GM18520 (cell line): ENCODE data around the gene TM4SF20.
"Not testable (repeated sequence)": the region's sequence is repeated elsewhere in the genome, so short reads cannot be mapped to it uniquely, and the experiment has no call there.

Experiments used
- ATAC-seq: cut with Tn5 transposase; IDR thresholded peaks from one replicate; pipeline ENCODE4 v1.9.1; 2021; ENCODE audit not compliant: unreplicated experiment

Gene TM4SF20

GRCh38 chr2:227398684-227399670 is 19.9 kb upstream of the TM4SF20 start:
- no peak for ATAC-seq

- ATAC-seq = no peak
Observed at GRCh38 chr2:227397562-227397961, 18.5 kb upstream of the TM4SF20 start.

- ATAC-seq = no peak
Observed at GRCh38 chr2:227395556-227395955, 16.4 kb upstream of the TM4SF20 start.

GRCh38 chr2:227394401-227394800 is 15.3 kb upstream of the TM4SF20 start:
- no peak for ATAC-seq

GRCh38 chr2:227390468-227391256 is 11.6 kb upstream of the TM4SF20 start:
- ATAC-seq = no peak

- ATAC-seq = no peak
Observed at GRCh38 chr2:227389661-227390060, 10.6 kb upstream of the TM4SF20 start.

- no peak for ATAC-seq
Observed at GRCh38 chr2:227389231-227389630, 10.1 kb upstream of the TM4SF20 start.

GRCh38 chr2:227388537-227389011 is 9.5 kb upstream of the TM4SF20 start:
- no peak for ATAC-seq

- not testable (repeated sequence) for ATAC-seq
Observed at GRCh38 chr2:227387583-227387982, 8.5 kb upstream of the TM4SF20 start, which contains the start of gene SCYGR1. SCYGR1 (minus strand) TSS chr2:227387949; CDS start chr2:227387949, 0 bp downstream.

GRCh38 chr2:227386630-227387029 is 7.5 kb upstream of the TM4SF20 start:
- no peak for ATAC-seq

- ATAC-seq = no peak
Observed at GRCh38 chr2:227383686-227384085, 4.6 kb upstream of the TM4SF20 start.

- ATAC-seq = not testable (repeated sequence)
Observed at GRCh38 chr2:227382241-227382835, 3.2 kb upstream of the TM4SF20 start.

- ATAC-seq = no peak
Observed at GRCh38 chr2:227378371-227378782, 729 bp downstream of the TM4SF20 start.

GRCh38 chr2:227377467-227378351 is 1.4 kb downstream of the TM4SF20 start:
- no peak for ATAC-seq

- ATAC-seq = no peak
Observed at GRCh38 chr2:227376656-227377396, 2.3 kb downstream of the TM4SF20 start.

- no peak for ATAC-seq
Observed at GRCh38 chr2:227374158-227374557, 4.9 kb downstream of the TM4SF20 start.

GRCh38 chr2:227373389-227373788 is 5.7 kb downstream of the TM4SF20 start:
- no peak for ATAC-seq

GRCh38 chr2:227370791-227371312 is 8.3 kb downstream of the TM4SF20 start:
- ATAC-seq = no peak

- no peak for ATAC-seq
Observed at GRCh38 chr2:227370092-227370491, 9.0 kb downstream of the TM4SF20 start.
